Jurkat, Clone E6-1 (cell line): ENCODE data around the gene DYNLT1.
A peak's percentile ranks its signal among the peaks of the same experiment; 100 is the strongest.
"Not testable (repeated sequence)": the region's sequence is repeated elsewhere in the genome, so short reads cannot be mapped to it uniquely, and the experiment has no call there.

Experiments
- DNase-seq: peaks from one replicate; pipeline ENCODE4 v3.0.0-alpha.2; 2011; ENCODE audit warnings: low read depth, low spot score
- H3K4me3 ChIP-seq: 2 replicates; pipeline ENCODE4 v1.5.1; 2011; ENCODE audit warnings: mild to moderate bottlenecking, low read length, control low read depth, moderate library complexity

The DYNLT1 gene

GRCh38 chr6:158608221-158608620 is 36.3 kb downstream of the DYNLT1 start:
- no peak overlapping the region for H3K4me3 ChIP-seq
- DNase-seq: no peak

- no peak overlapping the region for H3K4me3 ChIP-seq
- no peak for DNase-seq
These were observed 37.0 kb downstream of the DYNLT1 start for GRCh38 chr6:158607411-158608170.

GRCh38 chr6:158606935-158607334 is 37.6 kb downstream of the DYNLT1 start:
- no peak overlapping the region for H3K4me3 ChIP-seq
- DNase-seq: no peak

GRCh38 chr6:158606011-158606410 is 38.5 kb downstream of the DYNLT1 start:
- DNase-seq: not testable (repeated sequence)

GRCh38 chr6:158605266-158605878 is 39.2 kb downstream of the DYNLT1 start:
- H3K4me3 ChIP-seq: no peak overlapping the region

More at GRCh38 chr6:158606011-158606410, 38.5 kb downstream of the DYNLT1 start:
- not testable (repeated sequence) for H3K4me3 ChIP-seq

GRCh38 chr6:158604048-158604406 is 40.5 kb downstream of the DYNLT1 start:
- no peak overlapping the region for H3K4me3 ChIP-seq
- DNase-seq: no peak

More at GRCh38 chr6:158605266-158605878, 39.2 kb downstream of the DYNLT1 start:
- peak; percentile 42 for DNase-seq

GRCh38 chr6:158603261-158604047 is 41.1 kb downstream of the DYNLT1 start:
- H3K4me3 ChIP-seq: no peak overlapping the region
- DNase-seq: no peak

- DNase-seq: no peak
These were observed 44.9 kb downstream of the DYNLT1 start for GRCh38 chr6:158599635-158600034.

GRCh38 chr6:158597565-158597964 is 47.0 kb downstream of the DYNLT1 start:
- no peak overlapping the region for H3K4me3 ChIP-seq
- no peak for DNase-seq

More at GRCh38 chr6:158599635-158600034, 44.9 kb downstream of the DYNLT1 start:
- no peak overlapping the region for H3K4me3 ChIP-seq

GRCh38 chr6:158596861-158597260 is 47.7 kb downstream of the DYNLT1 start:
- peak; percentile 9 for DNase-seq
- H3K4me3 ChIP-seq: no peak overlapping the region

- DNase-seq: peak; percentile 28
- H3K4me3 ChIP-seq: no peak overlapping the region
These were observed 49.3 kb downstream of the DYNLT1 start for GRCh38 chr6:158595223-158595622.

- H3K4me3 ChIP-seq: no peak overlapping the region
- no peak for DNase-seq
These were observed 50.9 kb downstream of the DYNLT1 start for GRCh38 chr6:158593670-158594069.

- DNase-seq: no peak
These were observed 52.7 kb downstream of the DYNLT1 start for GRCh38 chr6:158591810-158592209.

GRCh38 chr6:158591134-158591809 is 53.3 kb downstream of the DYNLT1 start:
- H3K4me3 ChIP-seq: no peak overlapping the region
- no peak for DNase-seq

More at GRCh38 chr6:158591810-158592209, 52.7 kb downstream of the DYNLT1 start:
- no peak overlapping the region for H3K4me3 ChIP-seq

- DNase-seq: no peak
- no peak overlapping the region for H3K4me3 ChIP-seq
These were observed 55.2 kb downstream of the DYNLT1 start for GRCh38 chr6:158589366-158589765.

GRCh38 chr6:158586652-158587051 is 57.9 kb downstream of the DYNLT1 start:
- DNase-seq: no peak
- H3K4me3 ChIP-seq: no peak overlapping the region
